ENCODE data around the gene SLCO1B3.

Gene SLCO1B3

DNA sequence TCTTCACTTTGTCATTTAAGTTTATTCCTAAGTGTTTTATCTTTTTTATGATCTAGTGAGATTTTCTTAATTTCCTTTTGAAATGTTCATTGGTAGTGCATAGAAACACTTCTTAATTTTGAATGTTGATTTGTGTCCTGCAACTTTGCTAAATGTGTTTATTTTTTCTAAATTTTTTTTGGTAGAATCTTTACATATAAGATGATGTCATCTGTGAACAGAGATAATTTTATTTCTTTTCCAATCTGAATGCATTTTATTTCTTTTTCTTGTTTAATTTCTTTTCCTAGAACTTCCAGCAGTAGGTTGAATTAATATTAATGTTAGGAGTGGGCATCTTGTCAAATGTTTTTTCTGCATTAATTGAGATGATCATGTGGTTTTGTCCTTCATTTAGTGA lies 42.1 kb downstream of the SLCO1B3 start:
- no peaks in the 10 kb centered on the region for H3K27me3 ChIP-seq (ENCODE audit: insufficient read depth, poor library complexity, severe bottlenecking)
- H3K27ac ChIP-seq (replicated peaks): no peak overlapping the region
- TF ChIP-seq POLR2AphosphoS5 (IDR thresholded peaks at IDR 0.05; ENCODE audit: low read depth) (no peak), GABPA (IDR thresholded peaks at IDR 0.05; ENCODE audit: low read depth) (no peak), SPI1 (IDR thresholded peaks at IDR 0.05; ENCODE audit: borderline replicate concordance, low read depth) (no peak)
- TF ChIP-seq, protein P1, sequence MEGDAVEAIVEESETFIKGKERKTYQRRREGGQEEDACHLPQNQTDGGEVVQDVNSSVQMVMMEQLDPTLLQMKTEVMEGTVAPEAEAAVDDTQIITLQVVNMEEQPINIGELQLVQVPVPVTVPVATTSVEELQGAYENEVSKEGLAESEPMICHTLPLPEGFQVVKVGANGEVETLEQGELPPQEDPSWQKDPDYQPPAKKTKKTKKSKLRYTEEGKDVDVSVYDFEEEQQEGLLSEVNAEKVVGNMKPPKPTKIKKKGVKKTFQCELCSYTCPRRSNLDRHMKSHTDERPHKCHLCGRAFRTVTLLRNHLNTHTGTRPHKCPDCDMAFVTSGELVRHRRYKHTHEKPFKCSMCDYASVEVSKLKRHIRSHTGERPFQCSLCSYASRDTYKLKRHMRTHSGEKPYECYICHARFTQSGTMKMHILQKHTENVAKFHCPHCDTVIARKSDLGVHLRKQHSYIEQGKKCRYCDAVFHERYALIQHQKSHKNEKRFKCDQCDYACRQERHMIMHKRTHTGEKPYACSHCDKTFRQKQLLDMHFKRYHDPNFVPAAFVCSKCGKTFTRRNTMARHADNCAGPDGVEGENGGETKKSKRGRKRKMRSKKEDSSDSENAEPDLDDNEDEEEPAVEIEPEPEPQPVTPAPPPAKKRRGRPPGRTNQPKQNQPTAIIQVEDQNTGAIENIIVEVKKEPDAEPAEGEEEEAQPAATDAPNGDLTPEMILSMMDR (IDR thresholded peaks at IDR 0.05; ENCODE audit: insufficient read depth, low read length): no peak
- TF ChIP-seq, protein P2, sequence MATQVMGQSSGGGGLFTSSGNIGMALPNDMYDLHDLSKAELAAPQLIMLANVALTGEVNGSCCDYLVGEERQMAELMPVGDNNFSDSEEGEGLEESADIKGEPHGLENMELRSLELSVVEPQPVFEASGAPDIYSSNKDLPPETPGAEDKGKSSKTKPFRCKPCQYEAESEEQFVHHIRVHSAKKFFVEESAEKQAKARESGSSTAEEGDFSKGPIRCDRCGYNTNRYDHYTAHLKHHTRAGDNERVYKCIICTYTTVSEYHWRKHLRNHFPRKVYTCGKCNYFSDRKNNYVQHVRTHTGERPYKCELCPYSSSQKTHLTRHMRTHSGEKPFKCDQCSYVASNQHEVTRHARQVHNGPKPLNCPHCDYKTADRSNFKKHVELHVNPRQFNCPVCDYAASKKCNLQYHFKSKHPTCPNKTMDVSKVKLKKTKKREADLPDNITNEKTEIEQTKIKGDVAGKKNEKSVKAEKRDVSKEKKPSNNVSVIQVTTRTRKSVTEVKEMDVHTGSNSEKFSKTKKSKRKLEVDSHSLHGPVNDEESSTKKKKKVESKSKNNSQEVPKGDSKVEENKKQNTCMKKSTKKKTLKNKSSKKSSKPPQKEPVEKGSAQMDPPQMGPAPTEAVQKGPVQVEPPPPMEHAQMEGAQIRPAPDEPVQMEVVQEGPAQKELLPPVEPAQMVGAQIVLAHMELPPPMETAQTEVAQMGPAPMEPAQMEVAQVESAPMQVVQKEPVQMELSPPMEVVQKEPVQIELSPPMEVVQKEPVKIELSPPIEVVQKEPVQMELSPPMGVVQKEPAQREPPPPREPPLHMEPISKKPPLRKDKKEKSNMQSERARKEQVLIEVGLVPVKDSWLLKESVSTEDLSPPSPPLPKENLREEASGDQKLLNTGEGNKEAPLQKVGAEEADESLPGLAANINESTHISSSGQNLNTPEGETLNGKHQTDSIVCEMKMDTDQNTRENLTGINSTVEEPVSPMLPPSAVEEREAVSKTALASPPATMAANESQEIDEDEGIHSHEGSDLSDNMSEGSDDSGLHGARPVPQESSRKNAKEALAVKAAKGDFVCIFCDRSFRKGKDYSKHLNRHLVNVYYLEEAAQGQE (IDR thresholded peaks at IDR 0.05; ENCODE audit: insufficient replicate concordance, low read depth): no peak
- H3K4me3 ChIP-seq (replicated peaks; ENCODE audit: insufficient read depth, low read length): no peak overlapping the region
- no peak for DNase-seq (ENCODE audit: low read depth in 1 of 2, low spot score in 1 of 2)

GRCh38 chr12:20863056-20863455 lies 52.6 kb downstream of the SLCO1B3 start:
- no peaks in the 10 kb centered on the region for H3K27me3 ChIP-seq (ENCODE audit: insufficient read depth, poor library complexity, severe bottlenecking)
- no peak for TF ChIP-seq POLR2AphosphoS5 (IDR thresholded peaks at IDR 0.05; ENCODE audit: low read depth)
- TF ChIP-seq, protein P2 (IDR thresholded peaks at IDR 0.05; ENCODE audit: insufficient replicate concordance, low read depth): no peak
- TF ChIP-seq, protein P1 (IDR thresholded peaks at IDR 0.05; ENCODE audit: insufficient read depth, low read length): no peak
- no peak for TF ChIP-seq GABPA (IDR thresholded peaks at IDR 0.05; ENCODE audit: low read depth)
- TF ChIP-seq SPI1 (IDR thresholded peaks at IDR 0.05; ENCODE audit: borderline replicate concordance, low read depth): no peak
- no peak for DNase-seq (ENCODE audit: low read depth in 1 of 2, low spot score in 1 of 2)
- no peak overlapping the region for H3K4me3 ChIP-seq (replicated peaks; ENCODE audit: insufficient read depth, low read length)
- no peak overlapping the region for H3K27ac ChIP-seq (replicated peaks)

DNA sequence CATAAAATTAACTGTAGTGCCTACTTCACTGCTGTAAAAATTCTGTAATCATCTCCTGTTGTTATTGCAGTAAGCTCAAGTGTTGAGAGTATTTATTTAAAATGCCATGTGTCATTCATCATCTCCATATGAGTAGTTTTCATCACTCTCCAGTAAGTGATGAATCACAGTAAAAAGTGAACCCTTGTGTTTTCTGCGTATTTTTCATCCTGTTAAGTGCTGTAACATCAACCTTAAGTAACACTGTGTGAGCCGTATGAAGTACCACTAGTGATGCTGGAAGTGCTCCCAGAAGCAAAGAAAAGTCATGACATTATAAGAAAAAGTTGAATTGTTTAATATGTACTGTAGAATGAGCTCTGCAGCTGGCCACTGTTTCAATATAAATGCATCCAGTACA lies 55.4 kb downstream of the SLCO1B3 start:
- no peak for DNase-seq (ENCODE audit: low read depth in 1 of 2, low spot score in 1 of 2)
- TF ChIP-seq, protein P1 (IDR thresholded peaks at IDR 0.05; ENCODE audit: insufficient read depth, low read length): no peak
- TF ChIP-seq, protein P2 (IDR thresholded peaks at IDR 0.05; ENCODE audit: insufficient replicate concordance, low read depth): no peak
- TF ChIP-seq POLR2AphosphoS5 (IDR thresholded peaks at IDR 0.05; ENCODE audit: low read depth): no peak
- TF ChIP-seq GABPA (IDR thresholded peaks at IDR 0.05; ENCODE audit: low read depth): no peak
- no peak for TF ChIP-seq SPI1 (IDR thresholded peaks at IDR 0.05; ENCODE audit: borderline replicate concordance, low read depth)
- Histone ChIP-seq H3K4me3 (replicated peaks; ENCODE audit: insufficient read depth, low read length) (no peak overlapping the region), H3K27me3 (ENCODE audit: insufficient read depth, poor library complexity, severe bottlenecking) (no peaks in the 10 kb centered on the region), H3K27ac (replicated peaks) (no peak overlapping the region)
